Heart left ventricle (tissue), 16 donors: ENCODE results near the gene IGF1R. TPM values are rescaled to one million over a fixed set of nuclear protein-coding genes. Genes with fewer than 3 reads are reported as not detected.

Experiments
- ATAC-seq, 4 donors: fragments of 200-7000 bp; cut with Tn5 transposase; one replicate each; pipeline ENCODE4 v1.9.1; 2020 to 2022; ENCODE audit warnings: moderate library complexity in 4 of 4, mild to moderate bottlenecking in 3 of 4, moderate number of reproducible peaks in 1 of 4
- DNase-seq, 5 donors: peaks; one replicate each; pipeline ENCODE4 v3.0.0-alpha.2; 2020
- H3K27ac ChIP-seq, 12 donors: fragments of 200-600 bp; sonication (generic) in 4 of 12; one replicate each; pipeline versions ENCODE4 v1.5.0 to v1.8.0; 2016 to 2022; ENCODE audit warnings: mild to moderate bottlenecking in 2 of 12
- H3K27me3 ChIP-seq, 9 donors: fragments of 200-600 bp; sonication (generic) in 2 of 9; one replicate each; pipeline versions ENCODE4 v1.5.1 to v1.8.0; 2016 to 2022; ENCODE audit warnings: mild to moderate bottlenecking in 3 of 9
- H3K36me3 ChIP-seq, 9 donors: fragments of 200-600 bp; sonication (generic) in 2 of 9; one replicate each; pipeline versions ENCODE4 v1.5.0 to v1.8.0; 2018 to 2022; ENCODE audit warnings: mild to moderate bottlenecking in 2 of 9
- H3K4me1 ChIP-seq, 12 donors: fragments of 200-600 bp; sonication (generic) in 4 of 12; one replicate each; pipeline versions ENCODE4 v1.5.0 to v1.8.0; 2016 to 2022; ENCODE audit warnings: mild to moderate bottlenecking in 3 of 12
- H3K4me3 ChIP-seq, 12 donors: fragments of 200-600 bp; sonication (generic) in 4 of 12; one replicate each; pipeline versions ENCODE4 v1.5.0 to v1.8.0; 2017 to 2022; ENCODE audit warnings: mild to moderate bottlenecking in 9 of 12, moderate library complexity in 4 of 12
- H3K9me3 ChIP-seq, 12 donors: fragments of 200-600 bp; sonication (generic) in 4 of 12; one replicate each; pipeline versions ENCODE4 v1.5.0 to v1.8.0; 2016 to 2022; ENCODE audit warnings: mild to moderate bottlenecking in 1 of 12
- POLR2A ChIP-seq, 2 donors: fragments of 450-650 bp; IDR thresholded peaks; one replicate each; pipeline ENCODE4 v1.6.1; 2017; ENCODE audit warnings: antibody characterized with exemption in 2 of 2, mild to moderate bottlenecking in 2 of 2, moderate library complexity in 2 of 2
- WGBS, 4 donors: extraction: QIAGEN DNeasy Blood & Tissue Kit in 2 of 4; methylation state at CpG; one replicate each; pipeline versions ENCODE4 v1.1.5 to v1.1.7; 2013 to 2018; 5-methylcytosine and 5-hydroxymethylcytosine counted together
- intact Hi-C, 10 donors: fragments of 100-400 bp; cut with DNase I; formaldehyde crosslinking; loops; one replicate each; pipeline versions ENCODE4 v1.11.1 to v1.14.2; 2022
- polyA plus RNA-seq, 2 donors: library from polyadenylated mRNA; stranded (reverse); fragments of 200-250 nt; gene quantifications; one replicate each; pipeline ENCODE4 v1.2.3, GENCODE V29; 2013
- total RNA-seq, 9 donors: library from RNA; depleted of rRNA in 2 of 9; stranded (reverse); fragments of >200 nt in 2 of 9; fragmentation: NEBNext Ultra II Directional in 3 of 9; extraction: Animal tissue kit (Norgen Biotek cat#: 25700) in 3 of 9; gene quantifications; one replicate each; pipeline versions ENCODE4 v1.1.0 to v1.2.4, GENCODE V29; 2016 to 2023
- TF ChIP-seq, protein P1 (sequence below), 12 donors: fragments of 200-600 bp; sonication (generic) in 4 of 12; IDR thresholded peaks; one replicate each; pipeline versions ENCODE4 v1.5.0 to v1.8.0; 2018 to 2022; ENCODE audit warnings: antibody characterized with exemption in 12 of 12, mild to moderate bottlenecking in 5 of 12
- donor health status: ischemic (EF 13 %, LVEDD 7.1; RV severe dilation, severe dysfunction).
- donor health status: healthy with polysubstance abuse.
- donor health status: DM: no; HTN: yes; CAD: no.
- donor health status: DM: no; HTN: no; CAD: no.
- donor health status: ischemic (EF 25% LVEDD 6.9; RV normal size, moderate dysfunction).
- donor health status: ischemic (EF 25% LVEDD 5.7; RV mildly dilated, moderate dysfunction).
- donor health status: healthy.
- donor health status: DM: yes; HTN: yes; CAD: no.
- donor health status: ischemic (EF 35%, LVEDD 5.7; RV mildly dilated, moderate dysfunction).
- donor health status: nonischemic (EF 11% LVEDD 7.7; RV severe dilation, severe dysfunction).
- donor health status: DM: yes; HTN: yes; CAD: no.
- donor health status: PGD.
- donor health status: ischemic (EF 29% LVEDD 5.4; RV normal size, mild dysfunction).
- donor health status: nonischemic (EF 23%, LVEDD 6.1; RV moderate dilation, normal function).

IGF1R gene
- total and polyA plus RNA-seq, 11 donors, result 7.4 to 93.1 (median 40.5) TPM

DNA sequence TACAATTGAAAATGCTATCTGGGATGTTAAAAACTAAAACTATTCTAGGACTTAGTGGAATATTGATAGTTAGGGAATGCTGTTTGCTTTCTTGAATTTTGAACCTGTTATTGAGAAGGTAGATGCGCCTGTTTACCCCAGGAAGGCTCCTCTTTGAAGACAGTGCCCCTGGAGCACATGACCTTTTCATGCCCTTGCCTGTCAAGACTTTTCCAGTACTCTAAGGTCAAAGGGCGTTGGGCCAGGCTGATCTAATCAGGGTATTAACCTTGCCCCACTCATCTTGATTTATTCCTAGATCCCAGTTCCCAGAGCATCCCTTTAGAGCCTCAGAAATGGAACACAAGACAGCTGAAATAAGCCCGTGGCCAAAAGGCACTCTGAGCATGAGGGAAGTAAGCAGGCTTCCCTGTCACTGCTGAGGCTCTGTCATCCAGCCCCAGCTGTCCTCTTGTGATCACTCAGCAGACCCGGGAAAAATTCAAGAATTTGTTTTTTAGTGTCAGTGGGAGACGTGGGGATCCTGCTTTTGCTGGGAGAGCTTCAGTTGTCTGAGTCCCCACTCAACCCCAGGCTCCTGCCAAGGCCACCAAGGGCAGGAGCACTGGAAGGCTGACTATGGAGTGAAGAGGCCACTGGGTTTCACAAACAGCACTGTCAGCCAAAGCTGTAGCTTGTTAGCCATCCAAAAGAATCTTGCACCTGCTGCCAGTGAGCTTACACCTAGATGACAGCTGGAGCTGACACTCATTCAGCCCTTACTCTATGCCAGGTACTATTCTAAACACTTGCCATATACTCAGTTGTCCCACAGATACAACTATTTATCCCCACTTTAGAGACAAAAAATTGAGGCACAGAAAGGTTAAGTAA lies 190.3 kb downstream of the IGF1R start:
- Histone ChIP-seq H3K4me1 (peaks cover 0 to 38% (median 18%) of the 10 kb centered on the region in 12 donors), H3K27ac (peak overlapping the region in 4 of 12 donors; percentile 3 to 42 (median 12)), H3K9me3 (peaks cover 0 to 14% (median 0%) of the 10 kb centered on the region in 12 donors), H3K36me3 (no peaks in the 10 kb centered on the region), H3K4me3 (no peak overlapping the region), H3K27me3 (no peaks in the 10 kb centered on the region)
- intact Hi-C loops, result no loop called here
- TF ChIP-seq POLR2A (IDR thresholded peaks at IDR 0.05), result no peak
- TF ChIP-seq, protein P1, sequence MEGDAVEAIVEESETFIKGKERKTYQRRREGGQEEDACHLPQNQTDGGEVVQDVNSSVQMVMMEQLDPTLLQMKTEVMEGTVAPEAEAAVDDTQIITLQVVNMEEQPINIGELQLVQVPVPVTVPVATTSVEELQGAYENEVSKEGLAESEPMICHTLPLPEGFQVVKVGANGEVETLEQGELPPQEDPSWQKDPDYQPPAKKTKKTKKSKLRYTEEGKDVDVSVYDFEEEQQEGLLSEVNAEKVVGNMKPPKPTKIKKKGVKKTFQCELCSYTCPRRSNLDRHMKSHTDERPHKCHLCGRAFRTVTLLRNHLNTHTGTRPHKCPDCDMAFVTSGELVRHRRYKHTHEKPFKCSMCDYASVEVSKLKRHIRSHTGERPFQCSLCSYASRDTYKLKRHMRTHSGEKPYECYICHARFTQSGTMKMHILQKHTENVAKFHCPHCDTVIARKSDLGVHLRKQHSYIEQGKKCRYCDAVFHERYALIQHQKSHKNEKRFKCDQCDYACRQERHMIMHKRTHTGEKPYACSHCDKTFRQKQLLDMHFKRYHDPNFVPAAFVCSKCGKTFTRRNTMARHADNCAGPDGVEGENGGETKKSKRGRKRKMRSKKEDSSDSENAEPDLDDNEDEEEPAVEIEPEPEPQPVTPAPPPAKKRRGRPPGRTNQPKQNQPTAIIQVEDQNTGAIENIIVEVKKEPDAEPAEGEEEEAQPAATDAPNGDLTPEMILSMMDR (IDR thresholded peaks at IDR 0.05), result no peak
- no peak for DNase-seq
- no peak for ATAC-seq
- 61 to 73% (median 72%) methylated on average over 4 to 5 of the region's 5 CpGs for WGBS, 4 donors

DNA sequence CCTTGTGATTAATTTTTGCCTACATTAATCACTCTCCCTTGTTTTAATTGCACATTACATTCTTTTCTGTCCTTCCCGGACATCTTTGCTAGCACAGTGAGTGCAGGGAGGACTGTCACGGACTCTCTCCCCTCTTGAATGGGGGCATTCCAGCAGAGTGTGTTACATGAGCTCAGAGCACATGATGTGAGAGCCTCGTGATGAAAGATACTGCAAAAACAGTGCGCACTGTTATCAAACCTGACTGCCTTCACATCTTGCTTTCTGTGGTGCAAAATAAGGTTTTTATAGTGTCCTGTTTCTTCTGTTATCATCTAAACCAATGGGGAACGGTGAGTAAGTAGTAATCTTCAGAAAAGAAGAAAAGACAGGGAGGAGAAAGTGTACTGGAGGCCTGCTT lies 191.7 kb downstream of the IGF1R start:
- Histone ChIP-seq H3K4me1 (peaks cover 0 to 52% (median 29%) of the 10 kb centered on the region in 12 donors), H3K27ac (peak overlapping the region in 5 of 12 donors; percentile 26 to 75 (median 42))
- ATAC-seq, result peak; percentile 78 to 88 (median 80)

DNA sequence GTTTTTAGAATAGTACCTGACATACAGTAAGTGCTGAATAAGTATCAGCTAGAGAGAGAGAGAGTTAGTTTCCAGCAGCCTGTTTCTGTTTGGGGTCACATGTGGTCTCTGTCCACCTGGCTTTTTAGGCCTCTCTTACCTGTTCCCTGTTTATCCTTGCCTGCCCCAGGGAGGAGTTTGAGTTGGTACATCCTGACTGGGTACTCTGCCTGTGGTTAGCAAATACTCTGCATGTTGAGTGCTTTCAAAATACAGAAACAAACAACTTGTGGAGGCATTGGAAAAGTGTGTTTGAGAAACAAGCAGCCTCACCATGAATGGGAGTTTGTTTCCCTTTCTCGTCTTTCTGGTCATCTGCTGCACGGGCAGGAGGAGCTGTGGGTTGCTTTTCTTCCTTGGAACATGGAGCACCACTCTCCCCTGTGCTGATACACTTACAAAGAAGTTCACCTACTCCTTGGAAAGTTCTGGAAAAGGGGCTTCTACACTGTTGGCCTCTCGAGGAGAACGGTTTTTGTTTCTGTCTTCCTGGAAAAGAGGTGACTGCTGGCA lies 193.2 kb downstream of the IGF1R start:
- intact Hi-C loops, result loop anchor here in 3 of 10 donors (5.0 to 10.0 kb wide), 3 partner anchors 34 to 327 kb away; no protein-coding TSS in a partner anchor
- peaks cover 0 to 62% (median 31%) of the 10 kb centered on the region in 12 donors for H3K4me1 ChIP-seq

More for the DNA sequence above, 191.7 kb downstream of the IGF1R start:
- Histone ChIP-seq H3K4me3 (no peak overlapping the region), H3K9me3 (peaks cover 0 to 5% (median 0%) of the 10 kb centered on the region in 12 donors), H3K27me3 (no peaks in the 10 kb centered on the region), H3K36me3 (no peaks in the 10 kb centered on the region)
- no peak for TF ChIP-seq POLR2A (IDR thresholded peaks at IDR 0.05)
- TF ChIP-seq, protein P1 (IDR thresholded peaks at IDR 0.05), result no peak
- 46 to 63% (median 60%) methylated on average over 5 of the region's 5 CpGs for WGBS, 4 donors
- DNase-seq, result no peak
- intact Hi-C loops, result loop anchor here in 3 of 10 donors (5.0 to 10.0 kb wide), 3 partner anchors 33 to 325 kb away; no protein-coding TSS in a partner anchor

More for the DNA sequence above, 193.2 kb downstream of the IGF1R start:
- ATAC-seq (no peak), DNase-seq (no peak)
- H3K27ac ChIP-seq, result peak overlapping the region in 1 of 12 donors; percentile 6
- H3K4me3 ChIP-seq, result no peak overlapping the region
- H3K9me3 ChIP-seq, result peaks cover 0 to 5% (median 0%) of the 10 kb centered on the region in 12 donors
- no peaks in the 10 kb centered on the region for H3K36me3 ChIP-seq
- 69 to 78% (median 74%) methylated on average over 4 of the region's 4 CpGs for WGBS, 4 donors
- no peaks in the 10 kb centered on the region for H3K27me3 ChIP-seq
- no peak for TF ChIP-seq POLR2A (IDR thresholded peaks at IDR 0.05)
- TF ChIP-seq, protein P1 (IDR thresholded peaks at IDR 0.05), result no peak
